Mononuclear cell (primary cell): ENCODE data around the gene PDE1A. TPM values are rescaled to one million over a fixed set of nuclear protein-coding genes. Genes with fewer than 3 reads are reported as not detected.
"Not testable (repeated sequence)": the region's sequence is repeated elsewhere in the genome, so short reads cannot be mapped to it uniquely, and the experiment has no call there.

Experiments
- H3K27me3 ChIP-seq: 2 replicates; pipeline ENCODE4 v1.6.0; 2011; ENCODE audit warnings: low read length, control low read depth; ENCODE audit not compliant: insufficient read depth
- H3K4me1 ChIP-seq: 2 replicates; pipeline ENCODE4 v1.5.1; 2011; ENCODE audit warnings: mild to moderate bottlenecking, low read length, control low read depth; ENCODE audit not compliant: insufficient read depth
- H3K4me3 ChIP-seq: 2 replicates; pipeline ENCODE4 v1.5.1; 2011; ENCODE audit warnings: mild to moderate bottlenecking, low read length, moderate library complexity
- H3K9me3 ChIP-seq: 2 replicates; pipeline ENCODE4 v1.5.1; 2011; ENCODE audit warnings: low read depth, mild to moderate bottlenecking, control low read depth, low read length
- total RNA-seq: library from RNA; depleted of rRNA; stranded (reverse); fragments of >200 nt; gene quantifications from one replicate; pipeline ENCODE4 v1.2.3, GENCODE V29; 2012

Gene PDE1A
- total RNA-seq, 1 donor = not detected

GRCh38 chr2:182299632-182300031 lies 127.2 kb downstream of the PDE1A start:
- Histone ChIP-seq H3K27me3 (no peaks in the 10 kb centered on the region), H3K4me3 (no peak overlapping the region), H3K4me1 (no peaks in the 10 kb centered on the region), H3K9me3 (no peaks in the 10 kb centered on the region)

GRCh38 chr2:182298456-182298855 lies 128.4 kb downstream of the PDE1A start:
- Histone ChIP-seq H3K4me3 (no peak overlapping the region), H3K4me1 (no peaks in the 10 kb centered on the region), H3K9me3 (no peaks in the 10 kb centered on the region), H3K27me3 (no peaks in the 10 kb centered on the region)

GRCh38 chr2:182291296-182291695 lies 135.5 kb downstream of the PDE1A start:
- Histone ChIP-seq H3K27me3 (no peaks in the 10 kb centered on the region), H3K4me1 (no peaks in the 10 kb centered on the region), H3K9me3 (no peaks in the 10 kb centered on the region), H3K4me3 (no peak overlapping the region)

GRCh38 chr2:182283512-182283911 lies 143.3 kb downstream of the PDE1A start:
- no peak overlapping the region for H3K4me3 ChIP-seq
- H3K27me3 ChIP-seq = no peaks in the 10 kb centered on the region
- H3K4me1 ChIP-seq = no peaks in the 10 kb centered on the region
- H3K9me3 ChIP-seq = no peaks in the 10 kb centered on the region

- H3K27me3 ChIP-seq = no peaks in the 10 kb centered on the region
- H3K4me1 ChIP-seq = no peaks in the 10 kb centered on the region
- peaks cover 15% of the 10 kb centered on the region for H3K9me3 ChIP-seq
- H3K4me3 ChIP-seq = no peak overlapping the region
Measured at GRCh38 chr2:182281276-182281675, 145.6 kb downstream of the PDE1A start.

GRCh38 chr2:182280118-182280517 lies 146.7 kb downstream of the PDE1A start:
- no peaks in the 10 kb centered on the region for H3K27me3 ChIP-seq
- H3K4me1 ChIP-seq = no peaks in the 10 kb centered on the region
- H3K4me3 ChIP-seq = no peak overlapping the region
- H3K9me3 ChIP-seq = peaks cover 15% of the 10 kb centered on the region

GRCh38 chr2:182276662-182277061 lies 150.2 kb downstream of the PDE1A start:
- not testable (repeated sequence) for H3K27me3 ChIP-seq, H3K4me1 ChIP-seq, H3K4me3 ChIP-seq
- peaks cover 15% of the 10 kb centered on the region for H3K9me3 ChIP-seq

- Histone ChIP-seq H3K27me3 (no peaks in the 10 kb centered on the region), H3K9me3 (no peaks in the 10 kb centered on the region), H3K4me1 (no peaks in the 10 kb centered on the region), H3K4me3 (no peak overlapping the region)
Measured at GRCh38 chr2:182267971-182268370, 158.9 kb downstream of the PDE1A start.

GRCh38 chr2:182266909-182267308 lies 159.9 kb downstream of the PDE1A start:
- Histone ChIP-seq H3K4me1 (no peaks in the 10 kb centered on the region), H3K9me3 (no peaks in the 10 kb centered on the region), H3K27me3 (no peaks in the 10 kb centered on the region)

GRCh38 chr2:182265718-182266117 lies 161.1 kb downstream of the PDE1A start:
- Histone ChIP-seq H3K27me3 (no peaks in the 10 kb centered on the region), H3K4me1 (no peaks in the 10 kb centered on the region), H3K4me3 (no peak overlapping the region), H3K9me3 (no peaks in the 10 kb centered on the region)

More at GRCh38 chr2:182266909-182267308, 159.9 kb downstream of the PDE1A start:
- H3K4me3 ChIP-seq = no peak overlapping the region

- Histone ChIP-seq H3K27me3 (no peaks in the 10 kb centered on the region), H3K4me1 (no peaks in the 10 kb centered on the region), H3K4me3 (no peak overlapping the region), H3K9me3 (no peaks in the 10 kb centered on the region)
Measured at GRCh38 chr2:182261860-182262387, 164.9 kb downstream of the PDE1A start.

GRCh38 chr2:182259629-182260150 lies 167.1 kb downstream of the PDE1A start:
- Histone ChIP-seq H3K4me1 (no peaks in the 10 kb centered on the region), H3K4me3 (no peak overlapping the region), H3K9me3 (no peaks in the 10 kb centered on the region), H3K27me3 (no peaks in the 10 kb centered on the region)

- Histone ChIP-seq H3K4me3 (no peak overlapping the region), H3K27me3 (no peaks in the 10 kb centered on the region), H3K4me1 (no peaks in the 10 kb centered on the region), H3K9me3 (no peaks in the 10 kb centered on the region)
Measured at GRCh38 chr2:182252534-182252933, 174.3 kb downstream of the PDE1A start.

- no peaks in the 10 kb centered on the region for H3K27me3 ChIP-seq
- H3K4me3 ChIP-seq = no peak overlapping the region
- H3K4me1 ChIP-seq = no peaks in the 10 kb centered on the region
- no peaks in the 10 kb centered on the region for H3K9me3 ChIP-seq
Measured at GRCh38 chr2:182248898-182249297, 177.9 kb downstream of the PDE1A start.

- Histone ChIP-seq H3K27me3 (no peaks in the 10 kb centered on the region), H3K9me3 (no peaks in the 10 kb centered on the region), H3K4me1 (no peaks in the 10 kb centered on the region)
Measured at GRCh38 chr2:182248362-182248761, 178.5 kb downstream of the PDE1A start.

GRCh38 chr2:182247831-182248230 lies 179.0 kb downstream of the PDE1A start:
- H3K27me3 ChIP-seq = no peaks in the 10 kb centered on the region
- H3K4me1 ChIP-seq = no peaks in the 10 kb centered on the region
- no peak overlapping the region for H3K4me3 ChIP-seq
- no peaks in the 10 kb centered on the region for H3K9me3 ChIP-seq

More at GRCh38 chr2:182248362-182248761, 178.5 kb downstream of the PDE1A start:
- no peak overlapping the region for H3K4me3 ChIP-seq
